Astrocyte (in vitro differentiated cells and primary cell): ENCODE results near the gene TPD52L2. TPM values are rescaled to one million over a fixed set of nuclear protein-coding genes. Genes with fewer than 3 reads are reported as not detected.
"Not testable (repeated sequence)": the region's sequence is repeated elsewhere in the genome, so short reads cannot be mapped to it uniquely, and the experiment has no call there.

Experiments used
- DNase-seq: peaks from one replicate; pipeline ENCODE4 v3.0.0-alpha.2; 2010; ENCODE audit warnings: low read depth
- FAIRE-seq: peaks from 2 replicates; lab custom pipeline; 2011; peaks lifted over from hg19 to GRCh38; lab: Jason Lieb, UNC
- H2AFZ ChIP-seq: 2 replicates; pipeline ENCODE4 v1.6.0; 2012; ENCODE audit warnings: low read depth, low read length, inconsistent platforms
- H3K27ac ChIP-seq: 2 replicates; pipeline ENCODE4 v1.5.1; 2011; ENCODE audit warnings: low read depth, low read length, inconsistent platforms
- H3K27me3 ChIP-seq: 2 replicates; pipeline ENCODE4 v1.6.0; 2011; ENCODE audit warnings: low read length, inconsistent platforms; ENCODE audit not compliant: insufficient read depth
- H3K36me3 ChIP-seq: 2 replicates; pipeline ENCODE4 v1.5.1; 2011; ENCODE audit warnings: low read length, inconsistent platforms; ENCODE audit not compliant: insufficient read depth
- H3K4me1 ChIP-seq: 2 replicates; pipeline ENCODE4 v1.5.1; 2011; ENCODE audit warnings: low read length, inconsistent platforms; ENCODE audit not compliant: insufficient read depth
- H3K4me2 ChIP-seq: 2 replicates; pipeline ENCODE4 v1.6.0; 2012; ENCODE audit warnings: low read length, inconsistent platforms
- H3K4me3 ChIP-seq: 2 replicates; pipeline ENCODE4 v1.5.1; 2011; ENCODE audit warnings: low read depth, mild to moderate bottlenecking, low read length, inconsistent platforms; ENCODE audit not compliant: insufficient read depth
- H3K79me2 ChIP-seq: 2 replicates; pipeline ENCODE4 v1.6.0; 2012; ENCODE audit warnings: mild to moderate bottlenecking, low read length, inconsistent platforms; ENCODE audit not compliant: insufficient read depth
- H3K9ac ChIP-seq: 2 replicates; pipeline ENCODE4 v1.6.0; 2012; ENCODE audit warnings: mild to moderate bottlenecking, low read length, inconsistent platforms
- H3K9me3 ChIP-seq: 2 replicates; pipeline ENCODE4 v1.5.1; 2012; ENCODE audit warnings: low read depth, mild to moderate bottlenecking, low read length, inconsistent platforms; ENCODE audit not compliant: insufficient read depth
- H4K20me1 ChIP-seq: 2 replicates; pipeline ENCODE4 v1.6.0; 2012; ENCODE audit warnings: low read length, inconsistent platforms; ENCODE audit not compliant: insufficient read depth
- H3K27ac Mint-ChIP-seq: one replicate; pipeline ENCODE4 v1.8.0; 2021; ENCODE audit warnings: mild to moderate bottlenecking, mixed read lengths; ENCODE audit not compliant: unreplicated experiment
- H3K27me3 Mint-ChIP-seq: one replicate; pipeline ENCODE4 v1.8.0; 2021; ENCODE audit warnings: low read depth, mixed read lengths; ENCODE audit not compliant: unreplicated experiment
- H3K36me3 Mint-ChIP-seq: one replicate; pipeline ENCODE4 v1.8.0; 2021; ENCODE audit warnings: low read depth, mixed read lengths; ENCODE audit not compliant: unreplicated experiment
- H3K4me1 Mint-ChIP-seq: one replicate; pipeline ENCODE4 v1.8.0; 2021; ENCODE audit warnings: low read depth, mixed read lengths; ENCODE audit not compliant: unreplicated experiment
- H3K4me3 Mint-ChIP-seq: one replicate; pipeline ENCODE4 v1.8.0; 2021; ENCODE audit warnings: mild to moderate bottlenecking, moderate library complexity, mixed read lengths; ENCODE audit not compliant: unreplicated experiment
- H3K9me3 Mint-ChIP-seq: one replicate; pipeline ENCODE4 v1.8.0; 2021; ENCODE audit warnings: mild to moderate bottlenecking, mixed read lengths; ENCODE audit not compliant: unreplicated experiment
- EZH2 ChIP-seq: IDR thresholded peaks from 2 replicates; pipeline ENCODE4 v1.6.1; 2012; ENCODE audit warnings: mild to moderate bottlenecking, low read length, inconsistent platforms; ENCODE audit not compliant: insufficient read depth
- total RNA-seq: library from RNA; stranded (reverse); gene quantifications from 2 replicates; pipeline ENCODE4 v1.2.1, GENCODE V29; 2021
- TF ChIP-seq, protein P1 (sequence below): IDR thresholded peaks from 2 replicates; pipeline ENCODE4 v1.5.1; 2011; ENCODE audit warnings: low read depth, mild to moderate bottlenecking, inconsistent platforms, low read length, moderate library complexity; ENCODE audit not compliant: insufficient read depth

TPD52L2 gene
- total RNA-seq, 1 donor from 2014 or later, result 145 TPM

DNA sequence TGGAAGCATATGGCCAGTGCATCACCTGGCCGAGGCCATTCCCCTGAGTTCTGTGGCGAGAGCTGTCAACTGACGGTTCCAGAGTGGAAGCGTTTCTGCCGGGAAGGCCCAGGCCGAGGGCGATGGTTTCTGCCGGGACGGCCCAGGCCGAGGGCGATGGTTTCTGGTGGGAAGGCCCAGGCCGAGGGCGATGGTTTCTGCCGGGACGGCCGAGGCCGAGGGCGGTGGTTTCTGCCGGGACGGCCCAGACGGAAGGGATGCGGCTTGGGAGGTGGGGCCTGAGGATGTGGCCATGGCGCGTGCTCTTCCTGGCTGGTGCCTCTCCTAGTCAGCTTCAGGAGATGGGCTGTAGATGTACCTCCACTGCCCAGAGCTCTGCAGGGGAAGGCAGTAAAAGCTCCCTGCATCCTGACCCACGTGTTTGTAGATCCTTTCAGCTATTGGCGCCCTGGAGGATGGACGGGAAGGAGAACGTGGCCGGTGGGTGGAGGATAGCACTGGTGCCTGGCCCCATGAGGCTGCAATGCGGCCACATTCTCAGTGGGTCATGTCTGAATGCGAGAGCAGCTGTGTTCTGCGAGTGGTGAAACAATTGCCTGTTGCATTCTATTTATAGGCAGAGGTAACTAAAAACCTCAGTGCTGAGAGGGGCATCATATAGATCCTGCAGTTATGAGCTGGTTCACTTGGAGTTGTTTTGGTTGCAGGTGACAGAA, 12.8 kb downstream of the TPD52L2 start:
- no peak overlapping the region for H2AFZ ChIP-seq
- Mint-ChIP-seq H3K27ac (peak overlapping the region; percentile 26), H3K4me1 (peaks cover 5% of the 10 kb centered on the region), H3K9me3 (no peaks in the 10 kb centered on the region), H3K36me3 (peaks cover 13% of the 10 kb centered on the region), H3K4me3 (peak overlapping the region; percentile 50), H3K27me3 (no peaks in the 10 kb centered on the region)
- TF ChIP-seq, protein P1, sequence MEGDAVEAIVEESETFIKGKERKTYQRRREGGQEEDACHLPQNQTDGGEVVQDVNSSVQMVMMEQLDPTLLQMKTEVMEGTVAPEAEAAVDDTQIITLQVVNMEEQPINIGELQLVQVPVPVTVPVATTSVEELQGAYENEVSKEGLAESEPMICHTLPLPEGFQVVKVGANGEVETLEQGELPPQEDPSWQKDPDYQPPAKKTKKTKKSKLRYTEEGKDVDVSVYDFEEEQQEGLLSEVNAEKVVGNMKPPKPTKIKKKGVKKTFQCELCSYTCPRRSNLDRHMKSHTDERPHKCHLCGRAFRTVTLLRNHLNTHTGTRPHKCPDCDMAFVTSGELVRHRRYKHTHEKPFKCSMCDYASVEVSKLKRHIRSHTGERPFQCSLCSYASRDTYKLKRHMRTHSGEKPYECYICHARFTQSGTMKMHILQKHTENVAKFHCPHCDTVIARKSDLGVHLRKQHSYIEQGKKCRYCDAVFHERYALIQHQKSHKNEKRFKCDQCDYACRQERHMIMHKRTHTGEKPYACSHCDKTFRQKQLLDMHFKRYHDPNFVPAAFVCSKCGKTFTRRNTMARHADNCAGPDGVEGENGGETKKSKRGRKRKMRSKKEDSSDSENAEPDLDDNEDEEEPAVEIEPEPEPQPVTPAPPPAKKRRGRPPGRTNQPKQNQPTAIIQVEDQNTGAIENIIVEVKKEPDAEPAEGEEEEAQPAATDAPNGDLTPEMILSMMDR, result no peak
- TF ChIP-seq EZH2, result no peak
- no peak for FAIRE-seq
- H3K4me2 ChIP-seq, result no peak overlapping the region
- H3K9me3 ChIP-seq, result no peaks in the 10 kb centered on the region
- H3K79me2 ChIP-seq, result peaks cover 70% of the 10 kb centered on the region
- H3K27me3 ChIP-seq, result no peaks in the 10 kb centered on the region
- no peak overlapping the region for H3K9ac ChIP-seq
- H4K20me1 ChIP-seq, result peaks cover 76% of the 10 kb centered on the region
- H3K4me1 ChIP-seq, result peaks cover 9% of the 10 kb centered on the region
- no peak for DNase-seq
- H3K36me3 ChIP-seq, result peaks cover 24% of the 10 kb centered on the region
- H3K27ac ChIP-seq, result no peak overlapping the region
- H3K4me3 ChIP-seq, result no peak overlapping the region

DNA sequence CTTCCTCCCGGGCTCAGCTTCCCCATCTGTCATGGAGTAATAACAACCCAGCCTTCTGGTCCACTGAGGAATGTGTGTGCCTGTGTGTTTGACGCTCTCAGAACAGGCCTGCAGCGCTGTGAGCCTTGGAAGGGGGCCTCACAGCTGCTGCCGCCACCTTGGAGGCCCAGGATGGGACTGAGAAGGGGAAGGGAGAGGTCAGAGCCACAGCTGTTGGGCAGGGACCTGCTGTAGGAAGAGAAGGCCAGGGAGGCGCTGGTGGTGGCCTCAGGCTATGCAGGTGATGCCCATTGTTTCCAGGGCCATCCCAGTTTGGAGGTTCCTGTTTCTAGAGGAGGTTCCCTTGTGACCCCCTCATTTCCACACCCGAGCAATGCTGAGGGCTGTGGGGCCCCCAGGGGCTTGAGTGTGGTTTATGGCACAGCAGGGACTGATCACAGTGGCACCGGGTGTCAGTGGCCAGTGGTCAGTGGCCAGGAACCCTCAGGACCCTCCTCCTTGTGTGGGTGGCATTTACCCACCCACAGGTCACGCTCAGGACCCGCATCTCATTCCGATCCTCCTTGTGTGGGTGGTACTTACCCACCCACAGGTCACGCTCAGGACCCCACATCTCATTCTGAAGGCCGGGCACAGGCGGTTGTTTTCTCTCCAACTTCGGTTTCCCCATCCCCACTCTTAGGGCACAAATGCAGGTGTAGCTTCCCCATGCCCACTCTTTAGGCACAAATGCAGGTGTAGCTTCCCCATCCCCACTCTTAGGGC, 14.0 kb downstream of the TPD52L2 start:
- no peak overlapping the region for H3K27ac Mint-ChIP-seq
- H3K4me1 Mint-ChIP-seq, result no peaks in the 10 kb centered on the region
- DNase-seq (no peak), FAIRE-seq (no peak)
- Histone ChIP-seq H3K4me2 (no peak overlapping the region), H4K20me1 (peaks cover 80% of the 10 kb centered on the region), H3K9ac (no peak overlapping the region), H3K9me3 (no peaks in the 10 kb centered on the region), H3K27ac (no peak overlapping the region), H3K79me2 (peaks cover 75% of the 10 kb centered on the region), H3K4me1 (no peaks in the 10 kb centered on the region), H2AFZ (no peak overlapping the region), H3K36me3 (peaks cover 27% of the 10 kb centered on the region), H3K27me3 (no peaks in the 10 kb centered on the region), H3K4me3 (no peak overlapping the region)
- no peak overlapping the region for H3K4me3 Mint-ChIP-seq
- H3K36me3 Mint-ChIP-seq, result peaks cover 13% of the 10 kb centered on the region
- no peak for TF ChIP-seq EZH2
- TF ChIP-seq, protein P1, result no peak
- H3K9me3 Mint-ChIP-seq, result no peaks in the 10 kb centered on the region
- H3K27me3 Mint-ChIP-seq, result no peaks in the 10 kb centered on the region

DNA sequence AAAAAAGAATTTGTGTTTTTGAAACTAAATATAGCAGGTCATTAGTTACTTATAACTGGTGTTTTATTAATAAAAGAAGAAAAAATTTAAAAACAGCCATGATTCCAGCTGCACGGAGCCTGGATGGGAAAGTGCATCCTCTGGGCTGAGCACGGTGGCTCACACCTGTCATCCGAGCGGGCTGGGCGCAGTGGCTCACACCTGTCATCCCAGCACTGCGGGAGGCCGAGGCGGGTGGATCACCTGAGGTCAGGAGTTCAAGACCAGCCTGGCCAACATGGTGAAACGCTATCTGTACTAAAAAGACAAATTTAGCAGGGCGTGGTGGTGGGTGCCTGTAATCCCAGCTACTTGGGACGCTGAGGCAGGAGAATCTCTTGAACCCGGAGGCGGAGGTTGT, 15.8 kb downstream of the TPD52L2 start:
- H3K9me3 ChIP-seq, H2AFZ ChIP-seq, FAIRE-seq, H3K4me1 Mint-ChIP-seq, H3K4me3 ChIP-seq, H3K27me3 ChIP-seq, DNase-seq, H3K9me3 Mint-ChIP-seq, H3K27ac ChIP-seq, H3K4me1 ChIP-seq, H3K9ac ChIP-seq, H3K27me3 Mint-ChIP-seq, H3K4me2 ChIP-seq, H3K27ac Mint-ChIP-seq, H3K4me3 Mint-ChIP-seq: not testable (repeated sequence)
- peaks cover 12% of the 10 kb centered on the region for H3K36me3 Mint-ChIP-seq
- peaks cover 78% of the 10 kb centered on the region for H3K79me2 ChIP-seq
- peaks cover 84% of the 10 kb centered on the region for H4K20me1 ChIP-seq
- H3K36me3 ChIP-seq, result peaks cover 20% of the 10 kb centered on the region
